H9 (cell line): ENCODE results near the gene LRRC37A3. TPM values are rescaled to one million over a fixed set of nuclear protein-coding genes. Genes with fewer than 3 reads are reported as not detected.

Source experiments
- DNase-seq: peaks from one replicate; pipeline ENCODE4 v3.0.0-alpha.2; 2017
- H2AFZ ChIP-seq: one replicate; pipeline ENCODE4 v1.6.1; 2013; ENCODE audit warnings: mild to moderate bottlenecking, low read length, control low read depth, moderate library complexity
- H2AK5ac ChIP-seq: 2 replicates; pipeline ENCODE4 v1.6.1; 2013; ENCODE audit warnings: low read length, control low read depth, mixed read lengths; ENCODE audit not compliant: insufficient read length
- H2BK120ac ChIP-seq: one replicate; pipeline ENCODE4 v1.6.1; 2013; ENCODE audit warnings: low read depth, mild to moderate bottlenecking, low read length, control low read depth, inconsistent platforms; ENCODE audit not compliant: poor library complexity, severe bottlenecking
- H2BK12ac ChIP-seq: 2 replicates; pipeline ENCODE4 v1.6.1; 2013; ENCODE audit warnings: low read length, control low read depth, mixed read lengths, low read depth; ENCODE audit not compliant: insufficient read length
- H2BK15ac ChIP-seq: 2 replicates; pipeline ENCODE4 v1.6.1; 2013; ENCODE audit warnings: low read depth, low read length, control low read depth
- H2BK20ac ChIP-seq: one replicate; pipeline ENCODE4 v1.6.1; 2013; ENCODE audit warnings: low read depth, mild to moderate bottlenecking, low read length, control low read depth, inconsistent platforms; ENCODE audit not compliant: poor library complexity, severe bottlenecking
- H2BK5ac ChIP-seq: 2 replicates; pipeline ENCODE4 v1.6.1; 2013; ENCODE audit warnings: low read length, control low read depth, mixed read lengths; ENCODE audit not compliant: insufficient read length
- H3K14ac ChIP-seq: 2 replicates; pipeline ENCODE4 v1.6.1; 2013; ENCODE audit warnings: low read length, control low read depth; ENCODE audit not compliant: insufficient read depth
- H3K18ac ChIP-seq: 2 replicates; pipeline ENCODE4 v1.6.1; 2013; ENCODE audit warnings: low read depth, mild to moderate bottlenecking, mixed read lengths, low read length, control low read depth; ENCODE audit not compliant: insufficient read length
- H3K23ac ChIP-seq: 2 replicates; pipeline ENCODE4 v1.6.1; 2013; ENCODE audit warnings: low read length, control low read depth, mixed read lengths, low read depth; ENCODE audit not compliant: insufficient read length
- H3K23me2 ChIP-seq: 2 replicates; pipeline ENCODE4 v1.6.1; 2013; ENCODE audit warnings: low read depth, mild to moderate bottlenecking, mixed read lengths, low read length, control low read depth; ENCODE audit not compliant: insufficient read length, poor library complexity, severe bottlenecking
- H3K27ac ChIP-seq: 2 replicates; pipeline ENCODE4 v1.5.1; 2013; ENCODE audit warnings: low read length, control low read depth, mixed read lengths, low read depth; ENCODE audit not compliant: insufficient read length
- H3K27me3 ChIP-seq: 2 replicates; pipeline ENCODE4 v1.6.1; 2013; ENCODE audit warnings: low read length, control low read depth, inconsistent platforms; ENCODE audit not compliant: insufficient read depth
- H3K4ac ChIP-seq: 2 replicates; pipeline ENCODE4 v1.6.1; 2013; ENCODE audit warnings: low read depth, mild to moderate bottlenecking, control low read depth, inconsistent platforms, low read length, moderate library complexity
- H3K4me1 ChIP-seq: 2 replicates; pipeline ENCODE4 v1.6.1; 2013; ENCODE audit warnings: low read length, control low read depth, inconsistent platforms; ENCODE audit not compliant: insufficient read depth
- H3K4me2 ChIP-seq: 2 replicates; pipeline ENCODE4 v1.6.1; 2013; ENCODE audit warnings: low read length, control low read depth, mixed read lengths; ENCODE audit not compliant: insufficient read length, insufficient read depth
- H3K56ac ChIP-seq: 2 replicates; pipeline ENCODE4 v1.6.1; 2013; ENCODE audit warnings: low read depth, mild to moderate bottlenecking, mixed read lengths, low read length, control low read depth; ENCODE audit not compliant: insufficient read length
- H3K79me1 ChIP-seq: 2 replicates; pipeline ENCODE4 v1.6.1; 2013; ENCODE audit warnings: low read depth, mild to moderate bottlenecking, moderate library complexity, low read length, control low read depth, inconsistent platforms; ENCODE audit not compliant: insufficient read depth, poor library complexity, severe bottlenecking
- H3K79me2 ChIP-seq: 2 replicates; pipeline ENCODE4 v1.6.1; 2013; ENCODE audit warnings: low read length, control low read depth, inconsistent platforms; ENCODE audit not compliant: insufficient read depth
- H3K9ac ChIP-seq: 2 replicates; pipeline ENCODE4 v1.6.1; 2013; ENCODE audit warnings: low read length, control low read depth, mixed read lengths; ENCODE audit not compliant: insufficient read length; ENCODE audit errors: extremely low read depth
- H3K9me3 ChIP-seq: one replicate; pipeline ENCODE4 v1.6.1; 2013; ENCODE audit warnings: low read depth, low read length, inconsistent platforms; ENCODE audit not compliant: control insufficient read depth
- H3T11ph ChIP-seq: one replicate; pipeline ENCODE4 v1.6.1; 2013; ENCODE audit warnings: mild to moderate bottlenecking, low read length, control low read depth, inconsistent platforms
- H4K20me1 ChIP-seq: one replicate; pipeline ENCODE4 v1.6.1; 2013; ENCODE audit not compliant: control insufficient read depth, insufficient read length, insufficient read depth
- H4K5ac ChIP-seq: 2 replicates; pipeline ENCODE4 v1.6.1; 2013; ENCODE audit warnings: low read depth, mild to moderate bottlenecking, mixed read lengths, low read length, control low read depth; ENCODE audit not compliant: insufficient read length
- H4K8ac ChIP-seq: replicated peaks from 2 replicates; pipeline ENCODE4 v1.6.1; 2013; ENCODE audit warnings: low read length, control low read depth, mixed read lengths, low read depth; ENCODE audit not compliant: insufficient read length
- H4K91ac ChIP-seq: 2 replicates; pipeline ENCODE4 v1.6.1; 2013; ENCODE audit warnings: low read depth, mild to moderate bottlenecking, moderate library complexity, mixed read lengths, low read length, control low read depth; ENCODE audit not compliant: insufficient read length
- H3K27ac Mint-ChIP-seq, 3 experiments: 2 replicates in 2 of 3; 3 replicates in 1 of 3; pipeline ENCODE4 v1.8.0; 2020 to 2021; ENCODE audit warnings: mixed read lengths in 3 of 3, mild to moderate bottlenecking in 1 of 3, moderate library complexity in 1 of 3
- H3K27me3 Mint-ChIP-seq: 2 replicates; pipeline ENCODE4 v1.8.0; 2021; ENCODE audit warnings: low read depth, mild to moderate bottlenecking, moderate library complexity, mixed read lengths
- H3K36me3 Mint-ChIP-seq, 3 experiments: 2 replicates in 2 of 3; 3 replicates in 1 of 3; pipeline ENCODE4 v1.8.0; 2020 to 2021; ENCODE audit warnings: low read depth in 3 of 3, mixed read lengths in 3 of 3; ENCODE audit not compliant: insufficient read depth in 1 of 3
- H3K4me1 Mint-ChIP-seq, 2 experiments: 2 replicates each; pipeline ENCODE4 v1.8.0; 2020; ENCODE audit warnings: mixed read lengths in 2 of 2
- H3K4me3 Mint-ChIP-seq, 2 experiments: 2 replicates in 1 of 2; 3 replicates in 1 of 2; pipeline ENCODE4 v1.8.0; 2020 to 2021; ENCODE audit warnings: mild to moderate bottlenecking in 2 of 2, mixed read lengths in 2 of 2, moderate library complexity in 1 of 2
- H3K9me3 Mint-ChIP-seq, 2 experiments: 2 replicates in 1 of 2; 3 replicates in 1 of 2; pipeline ENCODE4 v1.8.0; 2020; ENCODE audit warnings: mild to moderate bottlenecking in 2 of 2, mixed read lengths in 2 of 2, moderate library complexity in 1 of 2
- WGBS: extraction: QIAGEN DNeasy Blood & Tissue Kit; methylation state at CpG from one replicate; pipeline ENCODE4 v1.1.7; 2013; ENCODE audit warnings: missing lambda C conversion rate, low lambda C conversion rate, mixed read lengths; ENCODE audit not compliant: insufficient read length; ENCODE audit errors: extremely low coverage; 5-methylcytosine and 5-hydroxymethylcytosine counted together
- total RNA-seq: library from RNA; stranded (reverse); gene quantifications from 2 replicates; pipeline ENCODE4 v1.2.1, GENCODE V29; 2021
- TF ChIP-seq, protein P1 (sequence below): fragments of 200-600 bp; sonication (generic); conservative IDR thresholded peaks from 3 replicates; pipeline ENCODE4 v1.8.0; 2021; ENCODE audit warnings: antibody characterized with exemption, mild to moderate bottlenecking

Gene LRRC37A3
- total RNA-seq, 1 experiment from 2014 or later: 5.4 TPM

DNA sequence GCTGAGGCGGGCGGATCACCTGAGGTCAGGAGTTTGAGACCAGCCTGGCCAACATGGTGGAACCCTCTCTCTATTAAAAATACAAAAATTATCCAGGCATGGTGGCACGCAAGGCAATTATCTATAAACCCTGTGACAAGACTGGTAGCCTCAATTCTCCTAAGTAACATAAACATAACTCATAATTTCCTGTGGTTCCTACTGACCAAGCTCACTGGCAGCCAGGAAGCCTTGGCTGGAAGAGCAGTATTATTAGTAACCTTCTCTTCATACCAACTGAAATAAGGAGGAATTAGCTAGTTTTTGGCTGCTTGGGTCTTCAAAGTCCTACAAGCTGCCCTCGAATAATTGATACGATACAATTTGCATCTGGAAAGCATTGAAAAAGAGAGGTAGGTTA lies 31.6 kb upstream of the LRRC37A3 start:
- no peak overlapping the region for H2AK5ac ChIP-seq
- H3K79me2 ChIP-seq: no peaks in the 10 kb centered on the region
- Mint-ChIP-seq H3K4me3 (no peak overlapping the region), H3K36me3 (no peaks in the 10 kb centered on the region), H3K9me3 (no peaks in the 10 kb centered on the region), H3K27me3 (no peaks in the 10 kb centered on the region; the same call in 1 of the 2 replicates), H3K27ac (no peak overlapping the region), H3K4me1 (no peaks in the 10 kb centered on the region)
- no peaks in the 10 kb centered on the region for H3K9me3 ChIP-seq
- no peak for DNase-seq
- no peaks in the 10 kb centered on the region for H3K23me2 ChIP-seq
- H3K27ac ChIP-seq: no peak overlapping the region
- no peak overlapping the region for H4K8ac ChIP-seq
- H3T11ph ChIP-seq: no peak overlapping the region
- no peak overlapping the region for H2AFZ ChIP-seq
- TF ChIP-seq, protein P1, sequence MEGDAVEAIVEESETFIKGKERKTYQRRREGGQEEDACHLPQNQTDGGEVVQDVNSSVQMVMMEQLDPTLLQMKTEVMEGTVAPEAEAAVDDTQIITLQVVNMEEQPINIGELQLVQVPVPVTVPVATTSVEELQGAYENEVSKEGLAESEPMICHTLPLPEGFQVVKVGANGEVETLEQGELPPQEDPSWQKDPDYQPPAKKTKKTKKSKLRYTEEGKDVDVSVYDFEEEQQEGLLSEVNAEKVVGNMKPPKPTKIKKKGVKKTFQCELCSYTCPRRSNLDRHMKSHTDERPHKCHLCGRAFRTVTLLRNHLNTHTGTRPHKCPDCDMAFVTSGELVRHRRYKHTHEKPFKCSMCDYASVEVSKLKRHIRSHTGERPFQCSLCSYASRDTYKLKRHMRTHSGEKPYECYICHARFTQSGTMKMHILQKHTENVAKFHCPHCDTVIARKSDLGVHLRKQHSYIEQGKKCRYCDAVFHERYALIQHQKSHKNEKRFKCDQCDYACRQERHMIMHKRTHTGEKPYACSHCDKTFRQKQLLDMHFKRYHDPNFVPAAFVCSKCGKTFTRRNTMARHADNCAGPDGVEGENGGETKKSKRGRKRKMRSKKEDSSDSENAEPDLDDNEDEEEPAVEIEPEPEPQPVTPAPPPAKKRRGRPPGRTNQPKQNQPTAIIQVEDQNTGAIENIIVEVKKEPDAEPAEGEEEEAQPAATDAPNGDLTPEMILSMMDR: no peak
- H2BK5ac ChIP-seq: no peak overlapping the region
- no peak overlapping the region for H2BK120ac ChIP-seq
- H4K91ac ChIP-seq: no peak overlapping the region
- H3K4me1 ChIP-seq: no peaks in the 10 kb centered on the region
- H3K14ac ChIP-seq: no peak overlapping the region
- H4K20me1 ChIP-seq: no peaks in the 10 kb centered on the region
- H2BK15ac ChIP-seq: no peak overlapping the region
- H3K56ac ChIP-seq: no peak overlapping the region
- no peak overlapping the region for H4K5ac ChIP-seq
- no peak overlapping the region for H2BK12ac ChIP-seq
- H3K23ac ChIP-seq: no peak overlapping the region
- H3K4ac ChIP-seq: no peak overlapping the region
- no CpG with 5 or more reads among the region's 5 CpGs for WGBS
- H3K9ac ChIP-seq: no peak overlapping the region
- no peak overlapping the region for H2BK20ac ChIP-seq
- H3K79me1 ChIP-seq: no peaks in the 10 kb centered on the region
- H3K27me3 ChIP-seq: no peaks in the 10 kb centered on the region
- no peak overlapping the region for H3K18ac ChIP-seq
- H3K4me2 ChIP-seq: no peak overlapping the region
